Colonic mucosa (tissue), 4 donors: ENCODE results near the gene GPATCH1. TPM values are rescaled to one million over a fixed set of nuclear protein-coding genes. Genes with fewer than 3 reads are reported as not detected.

Experiments used
- DNase-seq: peaks from one replicate; pipeline ENCODE4 v3.0.0-alpha.2; 2020
- H3K27ac ChIP-seq: fragments of 200-600 bp; one replicate; pipeline ENCODE4 v1.8.0; 2021
- H3K27me3 ChIP-seq: fragments of 200-600 bp; one replicate; pipeline ENCODE4 v1.8.0; 2021
- H3K36me3 ChIP-seq: fragments of 200-600 bp; one replicate; pipeline ENCODE4 v1.8.0; 2021
- H3K4me1 ChIP-seq: fragments of 200-600 bp; one replicate; pipeline ENCODE4 v1.8.0; 2021; ENCODE audit warnings: mild to moderate bottlenecking
- H3K4me3 ChIP-seq: fragments of 200-600 bp; one replicate; pipeline ENCODE4 v1.8.0; 2021
- H3K9ac ChIP-seq, 2 donors: one replicate each; pipeline ENCODE4 v1.7.0; 2013; ENCODE audit warnings: control low read depth in 2 of 2, low read depth in 2 of 2, low read length in 2 of 2
- H3K9me3 ChIP-seq: fragments of 200-600 bp; one replicate; pipeline ENCODE4 v1.8.0; 2021
- CTCF ChIP-seq: fragments of 200-600 bp; IDR thresholded peaks from one replicate; pipeline ENCODE4 v1.8.0; 2022; ENCODE audit warnings: antibody characterized with exemption, mild to moderate bottlenecking
- intact Hi-C: fragments of 100-400 bp; cut with DNase I; formaldehyde crosslinking; loops from one replicate; pipeline ENCODE4 v1.14.1; 2022
- total RNA-seq, 2 donors: library from RNA; stranded (reverse); fragmentation: NEBNext Ultra II Directional in 1 of 2; extraction: Animal tissue kit (Norgen Biotek cat#: 25700) in 1 of 2; gene quantifications; one replicate each; pipeline ENCODE4 v1.2.1, GENCODE V29; 2021
- donor health status: healthy.
- donor health status: DM: no; HTN: no; CAD: no.
- donor health status: DM: no; HTN: no; CAD: no.

Gene GPATCH1
- total RNA-seq, 2 donors from 2014 or later = 10.0 to 10.9 TPM

GRCh38 chr19:33132021-33132420 lies 51.0 kb downstream of the GPATCH1 start, which contains the start of gene WDR88:
WDR88 (plus strand) TSS chr19:33132114; CDS start chr19:33132170, 56 bp downstream.
- Histone ChIP-seq H3K9ac (no peak within 1 kb of the TSS), H3K9me3 (no peaks in the 10 kb centered on the region), H3K36me3 (peaks cover 6% of the 10 kb centered on the region), H3K27ac (no peak within 1 kb of the TSS), H3K4me1 (no peaks in the 10 kb centered on the region), H3K4me3 (no peak within 1 kb of the TSS), H3K27me3 (no peaks in the 10 kb centered on the region)
- intact Hi-C loops = no loop called here
- no peak for DNase-seq
- no peak for TF ChIP-seq CTCF

GRCh38 chr19:33132425-33132824 lies 51.4 kb downstream of the GPATCH1 start:
- no peaks in the 10 kb centered on the region for H3K4me1 ChIP-seq
- no peak overlapping the region for H3K9ac ChIP-seq
- intact Hi-C loops = no loop called here
- H3K36me3 ChIP-seq = peaks cover 6% of the 10 kb centered on the region
- no peak overlapping the region for H3K4me3 ChIP-seq
- no peak for DNase-seq
- no peak for TF ChIP-seq CTCF
- no peaks in the 10 kb centered on the region for H3K9me3 ChIP-seq
- no peak overlapping the region for H3K27ac ChIP-seq
- H3K27me3 ChIP-seq = no peaks in the 10 kb centered on the region

GRCh38 chr19:33133438-33134031 lies 52.6 kb downstream of the GPATCH1 start:
- Histone ChIP-seq H3K27me3 (no peaks in the 10 kb centered on the region), H3K27ac (no peak overlapping the region), H3K4me3 (no peak overlapping the region), H3K9me3 (no peaks in the 10 kb centered on the region), H3K9ac (no peak overlapping the region), H3K4me1 (no peaks in the 10 kb centered on the region), H3K36me3 (no peaks in the 10 kb centered on the region)
- no peak for DNase-seq
- intact Hi-C loops = no loop called here
- no peak for TF ChIP-seq CTCF

GRCh38 chr19:33134571-33135041 lies 53.6 kb downstream of the GPATCH1 start:
- intact Hi-C loops = no loop called here
- H3K9ac ChIP-seq = no peak overlapping the region
- H3K4me1 ChIP-seq = no peaks in the 10 kb centered on the region
- H3K9me3 ChIP-seq = no peaks in the 10 kb centered on the region
- no peak for DNase-seq
- H3K36me3 ChIP-seq = no peaks in the 10 kb centered on the region
- H3K27me3 ChIP-seq = no peaks in the 10 kb centered on the region
- TF ChIP-seq CTCF = no peak
- no peak overlapping the region for H3K27ac ChIP-seq
- H3K4me3 ChIP-seq = no peak overlapping the region

GRCh38 chr19:33139165-33139564 lies 58.2 kb downstream of the GPATCH1 start:
- no peak for TF ChIP-seq CTCF
- no peak overlapping the region for H3K9ac ChIP-seq
- intact Hi-C loops = no loop called here

More at GRCh38 chr19:33139165-33139564, 58.2 kb downstream of the GPATCH1 start:
- H3K27ac ChIP-seq = no peak overlapping the region
- H3K9me3 ChIP-seq = no peaks in the 10 kb centered on the region
- H3K4me1 ChIP-seq = no peaks in the 10 kb centered on the region
- no peak for DNase-seq
- no peak overlapping the region for H3K4me3 ChIP-seq
- H3K36me3 ChIP-seq = no peaks in the 10 kb centered on the region
- H3K27me3 ChIP-seq = no peaks in the 10 kb centered on the region
